ENCODE data around the gene MYCL. TPM values are rescaled to one million over a fixed set of nuclear protein-coding genes. Genes with fewer than 3 reads are reported as not detected.

Gene MYCL
- total and polyA plus RNA-seq, 8 donors = 1.4 to 17.9 (median 5.6) TPM

GRCh38 chr1:39852214-39852791 lies 49.4 kb downstream of the MYCL start:
- ATAC-seq (peak; percentile 56 to 78 (median 72)), FAIRE-seq (no peak), DNase-seq (no peak)
- Histone ChIP-seq H3K27ac (peak overlapping the region in 3 of 4 donors; percentile 4 to 55 (median 25)), H3K4me1 (peaks cover 7 to 30% (median 27%) of the 10 kb centered on the region in 3 donors), H3K4me3 (no peak overlapping the region), H3K27me3 (no peaks in the 10 kb centered on the region), H3K9me3 (no peaks in the 10 kb centered on the region), H3K36me3 (peaks cover 0 to 15% (median 0%) of the 10 kb centered on the region in 3 donors)
- 23 to 24% methylated on average over 5 of the region's 5 CpGs for WGBS, 2 donors
- intact Hi-C loops (cut with DNase I) = no loop called here
- no peak for TF ChIP-seq CTCF (IDR thresholded peaks at IDR 0.05)

- TF ChIP-seq CTCF (IDR thresholded peaks at IDR 0.05) = no peak
- no peak for FAIRE-seq
- intact Hi-C loops (cut with DNase I) = no loop called here
- no peak for DNase-seq
- Histone ChIP-seq H3K27me3 (no peaks in the 10 kb centered on the region), H3K27ac (peak overlapping the region in 1 of 4 donors; percentile 55), H3K9me3 (no peaks in the 10 kb centered on the region), H3K4me1 (peaks cover 12 to 41% (median 40%) of the 10 kb centered on the region in 3 donors), H3K36me3 (peaks cover 0 to 15% (median 0%) of the 10 kb centered on the region in 3 donors), H3K4me3 (no peak overlapping the region)
- 45 to 51% methylated on average over 3 of the region's 3 CpGs for WGBS, 2 donors
- no peak for ATAC-seq
Observed at GRCh38 chr1:39850606-39851216, 51.0 kb downstream of the MYCL start.

GRCh38 chr1:39849203-39849602 lies 52.5 kb downstream of the MYCL start:
- Histone ChIP-seq H3K4me1 (peaks cover 12 to 54% (median 51%) of the 10 kb centered on the region in 3 donors), H3K27me3 (no peaks in the 10 kb centered on the region), H3K9me3 (no peaks in the 10 kb centered on the region), H3K27ac (no peak overlapping the region), H3K36me3 (peaks cover 0 to 5% (median 0%) of the 10 kb centered on the region in 3 donors), H3K4me3 (no peak overlapping the region)
- ATAC-seq (no peak), FAIRE-seq (no peak), DNase-seq (no peak)
- intact Hi-C loops (cut with DNase I) = no loop called here
- no peak for TF ChIP-seq CTCF (IDR thresholded peaks at IDR 0.05)
- 65 to 73% methylated on average over 1 of the region's 1 CpG for WGBS, 2 donors

GRCh38 chr1:39847940-39848339 lies 53.8 kb downstream of the MYCL start:
- H3K27me3 ChIP-seq = no peaks in the 10 kb centered on the region
- FAIRE-seq (no peak), DNase-seq (no peak), ATAC-seq (no peak)
- 95 to 96% methylated on average over 6 of the region's 6 CpGs for WGBS, 2 donors
- no peak for TF ChIP-seq CTCF (IDR thresholded peaks at IDR 0.05)
- peaks cover 0 to 9% (median 0%) of the 10 kb centered on the region in 3 donors for H3K36me3 ChIP-seq
- H3K9me3 ChIP-seq = no peaks in the 10 kb centered on the region
- no peak overlapping the region for H3K27ac ChIP-seq
- intact Hi-C loops (cut with DNase I) = no loop called here
- H3K4me3 ChIP-seq = no peak overlapping the region
- peaks cover 12 to 53% (median 47%) of the 10 kb centered on the region in 3 donors for H3K4me1 ChIP-seq

GRCh38 chr1:39846796-39847195 lies 54.9 kb downstream of the MYCL start:
- no peaks in the 10 kb centered on the region for H3K9me3 ChIP-seq
- intact Hi-C loops (cut with DNase I) = no loop called here
- no peak for DNase-seq
- H3K27ac ChIP-seq = peak overlapping the region in 2 of 4 donors; percentile 66 to 76
- ATAC-seq = no peak
- H3K27me3 ChIP-seq = no peaks in the 10 kb centered on the region
- no peak for FAIRE-seq
- 78 to 84% methylated on average over 1 of the region's 1 CpG for WGBS, 2 donors
- no peak for TF ChIP-seq CTCF (IDR thresholded peaks at IDR 0.05)
- H3K4me3 ChIP-seq = no peak overlapping the region
- H3K36me3 ChIP-seq = peaks cover 0 to 13% (median 0%) of the 10 kb centered on the region in 3 donors
- peaks cover 12 to 41% (median 39%) of the 10 kb centered on the region in 3 donors for H3K4me1 ChIP-seq

All from pancreas (tissue), 10 donors.